Spleen (tissue), 7 donors: ENCODE measurements around the gene GALNT5.
"Not testable (repeated sequence)": the region's sequence is repeated elsewhere in the genome, so short reads cannot be mapped to it uniquely, and the experiment has no call there.

Experiments
- POLR2A ChIP-seq, 3 donors: fragments of 450-650 bp; IDR thresholded peaks; one replicate each; pipeline ENCODE4 v1.5.1; 2017; ENCODE audit warnings: antibody characterized with exemption in 3 of 3, mild to moderate bottlenecking in 1 of 3
- POLR2AphosphoS5 ChIP-seq, 3 donors: sonication (generic); formaldehyde crosslinking; IDR thresholded peaks; one replicate each; pipeline ENCODE4 v1.5.1; 2017; ENCODE audit warnings: antibody characterized with exemption in 3 of 3
- TF ChIP-seq, protein P1 (sequence below), 11 experiments: fragments of 200-600 bp in 7 of 11; fragments of 450-650 bp in 4 of 11; sonication (generic) in 4 of 11; IDR thresholded peaks in 8 of 11; conservative IDR thresholded peaks in 3 of 11; 1 replicate in 7 of 11; 2 replicates in 4 of 11; pipeline versions ENCODE4 v1.4.0 to v1.8.0; 2016 to 2021; ENCODE audit warnings: antibody characterized with exemption in 11 of 11, inconsistent platforms in 4 of 11, mild to moderate bottlenecking in 1 of 11
- donor health status: DM: no; HTN: no; CAD: no; lungs with moderate emphysema.
- donor health status: DM: no; HTN: no; CAD: no.
- donor health status: DM: no; HTN: no; CAD: no.

DNA sequence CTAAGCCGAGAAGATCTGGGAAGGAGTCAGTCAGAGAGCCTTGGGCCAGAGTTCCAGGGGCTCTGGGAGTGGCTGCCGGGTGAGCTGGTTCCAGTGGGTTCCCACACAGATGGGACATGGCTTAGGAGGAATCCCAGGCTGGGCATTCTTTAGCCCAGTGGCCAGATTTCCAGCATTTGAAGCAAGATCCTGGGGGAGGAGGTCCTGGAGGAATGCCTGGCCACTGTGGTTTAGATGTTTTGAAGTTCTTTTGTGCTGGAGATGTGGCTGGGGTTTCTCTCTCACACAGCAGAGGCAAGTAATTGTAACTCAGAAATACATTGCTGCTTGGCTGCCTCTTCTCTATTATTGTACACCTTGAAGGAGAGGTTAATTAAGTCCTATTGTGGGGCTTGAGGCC is 83.9 kb downstream of the GALNT5 start:
- TF ChIP-seq, protein P1, sequence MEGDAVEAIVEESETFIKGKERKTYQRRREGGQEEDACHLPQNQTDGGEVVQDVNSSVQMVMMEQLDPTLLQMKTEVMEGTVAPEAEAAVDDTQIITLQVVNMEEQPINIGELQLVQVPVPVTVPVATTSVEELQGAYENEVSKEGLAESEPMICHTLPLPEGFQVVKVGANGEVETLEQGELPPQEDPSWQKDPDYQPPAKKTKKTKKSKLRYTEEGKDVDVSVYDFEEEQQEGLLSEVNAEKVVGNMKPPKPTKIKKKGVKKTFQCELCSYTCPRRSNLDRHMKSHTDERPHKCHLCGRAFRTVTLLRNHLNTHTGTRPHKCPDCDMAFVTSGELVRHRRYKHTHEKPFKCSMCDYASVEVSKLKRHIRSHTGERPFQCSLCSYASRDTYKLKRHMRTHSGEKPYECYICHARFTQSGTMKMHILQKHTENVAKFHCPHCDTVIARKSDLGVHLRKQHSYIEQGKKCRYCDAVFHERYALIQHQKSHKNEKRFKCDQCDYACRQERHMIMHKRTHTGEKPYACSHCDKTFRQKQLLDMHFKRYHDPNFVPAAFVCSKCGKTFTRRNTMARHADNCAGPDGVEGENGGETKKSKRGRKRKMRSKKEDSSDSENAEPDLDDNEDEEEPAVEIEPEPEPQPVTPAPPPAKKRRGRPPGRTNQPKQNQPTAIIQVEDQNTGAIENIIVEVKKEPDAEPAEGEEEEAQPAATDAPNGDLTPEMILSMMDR (IDR thresholded peaks at IDR 0.05 in 8 of 11, conservative IDR thresholded peaks at IDR 0.05 in 3 of 11) = not testable (repeated sequence)
- TF ChIP-seq POLR2A, POLR2AphosphoS5 (IDR thresholded peaks at IDR 0.05): not testable (repeated sequence)
